Measurements from ENCODE around the gene ADPRHL1.

Gene ADPRHL1

DNA sequence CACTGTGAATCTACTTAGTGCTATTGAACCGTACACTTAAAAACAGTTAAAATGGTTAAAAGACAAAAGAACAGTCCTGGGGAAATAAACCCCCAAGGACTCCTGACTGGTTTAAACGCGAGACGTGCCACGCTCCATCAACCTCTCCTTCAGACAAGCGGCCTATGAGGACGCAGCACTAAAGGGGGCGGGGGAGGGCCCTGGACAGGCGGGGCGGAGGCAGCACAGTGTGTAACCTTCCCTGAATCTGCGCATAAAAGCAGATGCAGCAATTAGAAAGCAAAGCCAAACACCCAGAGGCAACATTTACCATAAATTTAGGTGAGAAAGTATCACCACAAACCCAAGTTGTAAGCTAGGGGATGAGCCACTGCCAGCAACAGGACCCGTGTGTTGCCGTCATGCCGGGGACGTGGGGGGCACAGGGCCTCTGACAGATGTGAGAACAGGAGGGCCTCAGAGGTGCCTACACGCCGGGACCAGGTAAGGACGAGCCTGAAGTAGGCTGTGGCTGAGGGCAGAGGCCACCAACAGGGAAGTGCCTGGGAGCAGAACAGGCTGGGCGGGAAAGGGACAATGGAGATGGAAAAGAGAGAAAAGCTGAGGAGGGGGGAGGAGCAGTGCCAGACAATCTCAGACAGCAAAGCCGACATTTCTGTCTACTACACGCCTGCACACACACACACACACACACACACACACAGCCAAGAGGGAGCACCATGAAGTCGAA, 15.3 kb upstream of the ADPRHL1 start:
- H3K4me1 Mint-ChIP-seq, result peaks cover 6% of the 10 kb centered on the region
- no peaks in the 10 kb centered on the region for H3K9me3 Mint-ChIP-seq
- no peak overlapping the region for H3K4me3 Mint-ChIP-seq
- ATAC-seq (no peak), DNase-seq (no peak)
- no peaks in the 10 kb centered on the region for H3K27me3 Mint-ChIP-seq
- peak overlapping the region; percentile 62 to 74 for H3K27ac Mint-ChIP-seq

DNA sequence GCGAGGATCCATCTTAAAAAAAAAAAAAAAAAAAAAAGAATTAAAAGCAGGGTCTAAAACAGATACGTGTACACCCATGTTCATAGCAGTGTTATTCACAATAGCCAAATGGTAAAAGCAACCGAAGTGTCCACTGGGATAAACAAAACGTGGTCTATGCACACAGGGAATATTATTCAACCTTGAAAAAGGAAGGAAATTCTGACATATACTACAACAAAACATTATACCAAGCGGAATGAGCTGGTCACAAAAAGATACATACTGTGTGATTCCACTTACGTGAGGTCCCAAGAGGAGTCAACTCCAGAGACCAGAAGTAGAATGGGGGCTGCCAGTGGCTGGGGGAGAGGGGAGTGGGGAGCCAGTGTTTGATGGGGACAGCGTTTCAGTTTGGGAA, 14.7 kb upstream of the ADPRHL1 start:
- no peak for DNase-seq
- H3K27ac Mint-ChIP-seq, result no peak overlapping the region
- no peak overlapping the region for H3K4me3 Mint-ChIP-seq
- H3K4me1 Mint-ChIP-seq, result peaks cover 6% of the 10 kb centered on the region
- no peak for ATAC-seq
- H3K27me3 Mint-ChIP-seq, result no peaks in the 10 kb centered on the region
- H3K9me3 Mint-ChIP-seq, result no peaks in the 10 kb centered on the region

DNA sequence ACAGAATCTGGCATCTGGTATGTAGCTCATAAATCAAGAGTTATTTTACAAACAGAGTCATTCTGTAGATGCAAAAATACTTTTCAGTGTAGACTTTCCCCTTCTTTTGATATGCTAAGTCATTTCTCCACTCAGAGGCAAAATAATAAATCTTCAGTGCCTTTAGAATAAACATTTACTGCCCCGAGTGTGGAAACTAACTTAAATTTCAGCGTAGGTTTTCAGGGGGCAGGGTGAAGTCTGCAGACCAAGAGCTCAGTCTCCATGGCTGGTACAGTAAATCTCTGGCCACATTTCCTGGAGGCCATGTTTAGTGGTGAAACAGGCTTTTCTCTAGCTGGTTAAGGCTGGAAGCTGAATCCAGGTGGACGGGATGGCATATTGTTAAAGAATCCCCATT, 13.1 kb upstream of the ADPRHL1 start:
- H3K27ac Mint-ChIP-seq, result no peak overlapping the region

DNA sequence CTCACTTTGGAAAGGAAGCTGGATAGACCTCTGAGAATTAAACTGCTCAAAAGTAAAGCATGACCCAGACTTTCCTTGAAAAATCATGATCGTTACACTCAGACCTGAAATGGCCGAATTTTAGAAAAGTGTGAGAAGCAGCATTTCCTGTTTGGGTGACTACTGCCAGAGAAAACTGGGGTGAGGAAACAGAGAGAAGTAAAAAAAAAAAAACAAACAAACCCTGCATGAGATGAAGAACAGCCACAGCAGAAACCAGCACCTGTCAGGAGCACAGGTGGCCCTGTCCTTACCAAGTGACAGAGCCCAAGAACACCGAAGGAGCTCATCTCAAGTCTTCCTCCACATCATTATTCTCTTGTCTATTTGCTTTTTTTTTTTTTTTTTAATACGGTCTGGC, 12.0 kb upstream of the ADPRHL1 start:
- Mint-ChIP-seq H3K4me3 (no peak overlapping the region), H3K27me3 (no peaks in the 10 kb centered on the region), H3K27ac (no peak overlapping the region), H3K4me1 (peaks cover 1% of the 10 kb centered on the region), H3K9me3 (no peaks in the 10 kb centered on the region)
- no peak for DNase-seq
- ATAC-seq, result no peak

More for the DNA sequence above, 13.1 kb upstream of the ADPRHL1 start:
- no peak overlapping the region for H3K4me3 Mint-ChIP-seq
- ATAC-seq, result no peak
- DNase-seq, result no peak
- H3K9me3 Mint-ChIP-seq, result no peaks in the 10 kb centered on the region
- H3K27me3 Mint-ChIP-seq, result no peaks in the 10 kb centered on the region
- H3K4me1 Mint-ChIP-seq, result peaks cover 6% of the 10 kb centered on the region

DNA sequence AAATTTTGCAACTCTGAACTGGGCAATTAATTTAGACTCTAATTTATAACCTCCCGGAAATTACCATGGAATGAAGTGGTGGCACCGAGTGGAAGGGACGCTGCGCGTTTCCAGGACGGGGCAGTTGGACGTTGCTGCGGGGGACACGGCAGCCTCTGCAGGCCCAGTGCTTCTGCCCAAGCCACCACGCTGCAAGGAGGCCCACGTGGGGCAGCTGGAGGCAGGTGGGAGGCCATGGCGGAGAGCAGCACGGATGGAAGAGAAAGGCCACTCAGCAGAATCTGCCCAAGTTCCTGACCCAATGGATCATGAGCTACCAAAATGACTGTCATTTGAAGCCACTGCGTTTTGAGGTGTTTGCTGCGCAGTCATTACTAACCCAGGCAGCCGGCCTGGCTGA, 11.2 kb upstream of the ADPRHL1 start:
- no peak for ATAC-seq
- Mint-ChIP-seq H3K9me3 (no peaks in the 10 kb centered on the region), H3K4me1 (no peaks in the 10 kb centered on the region), H3K4me3 (no peak overlapping the region), H3K27ac (peak overlapping the region in 1 of 2 donors; percentile 54), H3K27me3 (no peaks in the 10 kb centered on the region)
- no peak for DNase-seq

DNA sequence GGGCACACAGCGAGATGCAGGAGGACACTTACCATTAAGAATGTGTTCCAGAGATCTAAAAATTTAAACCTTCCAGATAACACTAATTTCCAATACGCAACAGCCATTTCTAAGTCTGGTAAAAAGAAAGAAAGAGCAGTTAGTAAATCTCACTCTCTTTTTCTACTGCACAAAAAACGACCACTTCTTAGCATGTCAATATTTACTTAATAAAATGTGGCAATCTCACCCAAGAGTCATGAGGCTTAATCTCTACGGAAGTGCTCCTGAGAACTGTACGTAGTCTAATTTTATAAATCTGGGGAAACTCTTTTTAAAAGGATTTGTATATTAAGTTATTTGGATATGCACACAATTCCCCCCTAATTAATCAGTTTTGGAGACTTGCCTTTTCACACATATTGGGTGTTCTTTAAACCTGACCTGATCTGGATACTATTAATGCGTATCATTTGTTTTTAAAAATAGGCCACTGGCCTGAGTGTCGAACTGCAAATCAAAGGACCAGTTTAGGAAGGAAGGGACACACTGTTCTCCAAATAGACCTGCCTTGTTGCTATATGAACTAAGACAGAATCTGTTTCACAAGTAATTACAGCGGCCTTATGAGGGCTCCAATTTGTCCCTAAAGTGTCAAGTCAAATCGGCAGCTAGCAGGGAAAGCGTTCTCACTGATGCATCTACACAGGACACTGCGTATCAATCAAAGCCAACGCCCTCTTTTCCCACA, 7.9 kb upstream of the ADPRHL1 start:
- H3K9me3 Mint-ChIP-seq, result no peaks in the 10 kb centered on the region
- no peaks in the 10 kb centered on the region for H3K4me1 Mint-ChIP-seq
- no peaks in the 10 kb centered on the region for H3K27me3 Mint-ChIP-seq
- no peak overlapping the region for H3K4me3 Mint-ChIP-seq
- ATAC-seq (no peak), DNase-seq (no peak)
- no peak overlapping the region for H3K27ac Mint-ChIP-seq

DNA sequence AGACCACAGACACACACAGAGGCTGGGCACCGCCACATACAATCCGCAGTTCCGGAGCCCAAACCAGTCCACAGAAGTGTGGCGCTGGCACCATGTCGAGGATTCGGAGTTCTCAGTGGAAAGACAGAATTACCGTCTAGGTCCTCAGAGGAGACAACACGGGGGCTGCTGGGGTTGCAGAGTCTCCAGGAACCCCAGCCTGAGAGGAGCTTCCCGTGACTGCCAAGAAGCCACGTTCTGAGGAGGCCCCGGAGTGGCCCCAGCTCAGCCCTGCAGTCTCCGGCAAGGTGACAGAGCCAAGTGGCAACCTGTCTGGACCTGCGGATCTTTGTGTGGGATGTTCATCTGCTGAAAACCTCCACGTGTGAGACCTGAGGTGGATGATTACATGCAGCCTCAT, 7.3 kb upstream of the ADPRHL1 start:
- DNase-seq, result no peak
- Mint-ChIP-seq H3K4me3 (no peak overlapping the region), H3K9me3 (no peaks in the 10 kb centered on the region), H3K4me1 (no peaks in the 10 kb centered on the region), H3K27me3 (no peaks in the 10 kb centered on the region), H3K27ac (no peak overlapping the region)
- no peak for ATAC-seq

DNA sequence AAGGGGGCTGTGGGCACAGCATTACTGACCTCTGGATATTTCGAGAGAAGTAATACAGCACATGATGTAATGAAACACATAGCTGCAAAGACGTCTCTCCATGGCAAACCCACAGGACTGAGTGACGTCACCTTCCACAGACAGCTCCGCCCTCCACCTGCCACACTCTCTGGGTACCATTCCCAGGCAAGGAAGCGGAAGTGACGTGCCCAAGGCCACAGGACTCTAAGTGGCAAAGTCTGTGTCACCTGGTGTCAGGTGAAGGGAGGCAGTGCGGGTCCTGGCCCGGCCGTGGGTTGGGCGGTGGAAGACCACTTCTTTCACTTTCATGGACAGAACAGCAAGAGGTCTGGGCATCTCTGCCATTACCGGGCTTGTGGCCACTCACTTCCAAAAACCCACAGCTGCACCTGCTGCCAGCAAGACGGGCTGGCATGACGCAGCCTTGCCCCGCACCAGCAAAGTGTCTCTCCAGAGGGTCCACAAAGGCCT, 6.8 kb upstream of the ADPRHL1 start:
- ATAC-seq, result no peak
- Mint-ChIP-seq H3K4me3 (no peak overlapping the region), H3K27ac (no peak overlapping the region)

DNA sequence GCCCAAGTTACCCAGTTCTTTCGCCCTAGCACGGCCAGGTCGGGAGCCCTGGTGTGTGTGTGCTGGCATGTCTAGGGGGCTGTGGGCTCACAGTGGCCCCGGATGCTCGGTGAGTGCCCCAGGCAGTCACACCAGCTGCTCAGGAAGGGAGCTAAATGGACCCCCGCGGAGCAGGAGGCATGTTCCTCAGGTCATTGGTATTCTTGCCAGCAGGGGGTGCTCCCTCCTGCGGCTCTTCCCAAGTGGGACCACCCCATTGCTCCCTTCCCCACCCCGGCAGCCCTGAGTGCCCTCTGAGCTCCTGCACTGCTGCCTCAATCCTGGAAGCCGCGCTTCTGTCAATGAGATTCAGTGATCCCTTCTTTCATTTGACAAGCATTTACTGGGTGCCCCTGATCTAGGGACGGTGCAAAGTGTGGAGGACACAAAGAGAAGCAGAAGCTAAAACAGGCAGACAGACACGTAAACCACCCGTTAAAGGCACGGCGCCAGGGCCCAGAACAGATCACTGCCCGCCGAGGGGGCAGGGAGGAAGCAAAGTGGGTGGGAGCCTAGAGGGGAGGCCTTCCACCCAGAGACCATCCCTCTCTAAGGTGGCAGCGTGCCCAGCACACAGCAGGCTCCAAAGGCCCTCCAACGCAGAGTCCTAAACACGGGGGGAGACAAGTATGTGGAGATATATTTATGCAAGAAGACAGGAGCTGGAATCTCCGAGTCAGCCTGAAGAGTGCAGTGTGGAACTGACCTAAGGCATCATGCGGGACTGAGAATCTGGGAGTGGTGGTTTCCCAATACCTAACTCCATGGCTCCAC, 5.2 kb upstream of the ADPRHL1 start:
- Mint-ChIP-seq H3K27me3 (no peaks in the 10 kb centered on the region), H3K9me3 (no peaks in the 10 kb centered on the region), H3K27ac (peak overlapping the region in 1 of 2 donors; percentile 43), H3K4me1 (no peaks in the 10 kb centered on the region), H3K4me3 (no peak overlapping the region)
- ATAC-seq (no peak), DNase-seq (no peak)

More for the DNA sequence above, 6.8 kb upstream of the ADPRHL1 start:
- no peaks in the 10 kb centered on the region for H3K27me3 Mint-ChIP-seq
- H3K9me3 Mint-ChIP-seq, result no peaks in the 10 kb centered on the region
- no peaks in the 10 kb centered on the region for H3K4me1 Mint-ChIP-seq
- DNase-seq, result no peak

DNA sequence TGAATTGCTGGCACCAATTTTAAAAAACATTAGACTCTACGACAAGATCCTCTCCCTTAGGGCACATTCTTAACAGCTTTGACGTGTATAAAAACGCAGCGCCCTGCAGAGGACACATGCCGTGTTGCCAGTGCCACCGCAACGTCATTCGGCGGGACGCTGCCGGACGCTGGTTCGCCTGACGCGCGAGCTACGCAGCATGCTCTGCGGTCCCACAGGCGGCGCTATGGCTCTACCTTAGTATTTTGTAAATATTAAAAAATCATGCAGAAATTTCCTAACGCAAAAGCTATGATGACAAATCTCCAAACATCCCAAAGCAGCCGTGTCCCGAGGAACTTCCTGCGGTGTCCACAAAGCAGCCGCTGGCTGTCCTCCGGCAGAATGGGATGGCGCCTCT, 4.2 kb upstream of the ADPRHL1 start:
- H3K27ac Mint-ChIP-seq, result no peak overlapping the region
- DNase-seq (no peak), ATAC-seq (no peak)
- no peak overlapping the region for H3K4me3 Mint-ChIP-seq
- H3K4me1 Mint-ChIP-seq, result no peaks in the 10 kb centered on the region
- H3K27me3 Mint-ChIP-seq, result no peaks in the 10 kb centered on the region
- H3K9me3 Mint-ChIP-seq, result no peaks in the 10 kb centered on the region

DNA sequence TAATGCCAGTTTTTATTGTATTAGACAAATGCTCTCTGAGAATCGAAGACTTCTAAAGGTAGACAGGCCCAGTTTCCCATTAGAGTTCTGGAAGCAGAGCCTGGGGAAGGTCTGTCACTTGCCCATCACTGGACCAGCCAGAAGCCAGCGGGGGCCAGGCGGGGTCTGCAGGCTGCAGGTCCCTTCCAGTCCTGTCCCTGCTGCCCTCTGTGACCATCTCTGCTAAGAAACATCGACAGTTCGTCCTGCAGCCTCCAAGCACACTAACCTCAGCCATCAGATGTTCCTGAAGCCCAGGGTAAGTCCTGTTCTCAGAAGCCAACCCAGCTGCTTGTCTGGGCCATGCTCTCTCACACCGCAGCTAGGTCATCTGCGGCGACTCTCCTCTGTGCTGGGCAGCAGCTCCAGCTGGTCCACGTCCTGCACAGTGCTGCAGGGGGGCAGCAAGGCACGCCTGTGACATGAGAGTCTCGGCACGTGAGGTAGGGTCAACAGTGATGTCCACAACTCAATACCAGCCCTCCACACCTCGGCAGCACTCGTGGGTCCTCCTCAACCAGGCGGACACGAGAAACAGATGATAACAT, 2.9 kb upstream of the ADPRHL1 start:
- Mint-ChIP-seq H3K4me3 (no peak overlapping the region), H3K9me3 (no peaks in the 10 kb centered on the region), H3K4me1 (no peaks in the 10 kb centered on the region), H3K27ac (no peak overlapping the region), H3K27me3 (no peaks in the 10 kb centered on the region)
- no peak for DNase-seq
- no peak for ATAC-seq

DNA sequence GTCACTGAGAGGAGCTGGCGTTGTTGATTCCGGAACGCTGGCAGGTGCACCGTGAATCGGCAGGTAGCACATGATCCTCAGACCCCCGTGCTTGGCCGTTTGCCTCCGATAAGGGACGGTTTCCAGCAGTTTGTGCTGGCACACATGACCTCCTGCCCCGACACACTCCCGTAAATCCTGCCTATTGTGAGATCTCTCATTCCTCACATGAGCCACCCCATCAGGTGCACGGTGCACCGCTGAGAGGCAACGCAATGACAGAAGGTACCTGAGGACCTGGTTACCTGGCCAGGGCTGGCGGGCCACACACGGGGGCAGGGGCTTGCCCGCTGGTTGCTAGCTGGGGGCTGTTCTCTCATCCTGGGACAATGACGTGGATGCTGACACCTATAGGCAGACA, 2.1 kb upstream of the ADPRHL1 start:
- no peak for ATAC-seq
- Mint-ChIP-seq H3K4me3 (no peak overlapping the region), H3K27ac (no peak overlapping the region), H3K9me3 (no peaks in the 10 kb centered on the region), H3K4me1 (no peaks in the 10 kb centered on the region), H3K27me3 (no peaks in the 10 kb centered on the region)
- no peak for DNase-seq

DNA sequence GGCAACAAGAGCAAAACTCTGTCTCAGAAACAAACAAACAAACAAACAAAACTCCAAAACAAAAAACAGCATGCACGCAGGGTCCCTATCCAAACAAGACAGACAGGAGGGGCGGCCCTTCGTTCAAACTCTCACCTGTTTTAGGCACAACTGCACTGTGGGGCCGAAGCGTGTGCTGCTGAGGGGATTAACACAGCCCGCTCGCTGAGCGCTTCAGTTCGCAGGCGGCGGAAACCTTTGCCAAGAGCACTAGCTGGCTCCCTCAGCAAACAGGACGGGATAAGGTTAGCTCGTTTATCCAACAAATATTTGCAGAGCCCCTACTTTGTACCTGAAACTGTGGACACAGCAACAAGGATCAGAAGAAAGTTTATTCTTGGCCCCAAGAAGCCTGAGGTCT, 1.6 kb upstream of the ADPRHL1 start:
- no peaks in the 10 kb centered on the region for H3K9me3 Mint-ChIP-seq
- H3K4me1 Mint-ChIP-seq, result no peaks in the 10 kb centered on the region
- ATAC-seq (no peak), DNase-seq (no peak)
- no peaks in the 10 kb centered on the region for H3K27me3 Mint-ChIP-seq
- no peak overlapping the region for H3K27ac Mint-ChIP-seq
- no peak overlapping the region for H3K4me3 Mint-ChIP-seq

DNA sequence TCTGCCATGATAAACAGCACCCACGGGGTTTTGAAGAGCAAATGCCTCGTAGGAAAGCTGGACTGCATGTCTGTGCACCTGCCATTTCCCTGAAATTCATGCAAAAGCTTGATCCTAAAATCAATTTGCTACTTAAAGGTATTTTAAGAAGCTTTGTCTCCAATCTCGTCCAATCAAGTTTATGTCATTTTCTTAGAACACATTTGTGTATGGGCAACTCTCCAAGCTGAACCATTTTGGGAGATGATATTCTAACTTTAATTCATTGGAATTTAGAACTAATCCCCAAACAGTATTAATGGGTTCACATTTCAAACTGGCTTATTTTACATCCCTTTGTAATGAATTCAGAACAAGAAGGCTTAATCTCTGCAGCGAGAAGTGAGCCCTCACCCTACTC, 822 bp downstream of the ADPRHL1 start:
- Mint-ChIP-seq H3K4me1 (no peaks in the 10 kb centered on the region), H3K27me3 (no peaks in the 10 kb centered on the region), H3K9me3 (no peaks in the 10 kb centered on the region), H3K4me3 (no peak overlapping the region), H3K27ac (peak overlapping the region in 1 of 2 donors; percentile 22)
- DNase-seq, result no peak
- ATAC-seq, result no peak

DNA sequence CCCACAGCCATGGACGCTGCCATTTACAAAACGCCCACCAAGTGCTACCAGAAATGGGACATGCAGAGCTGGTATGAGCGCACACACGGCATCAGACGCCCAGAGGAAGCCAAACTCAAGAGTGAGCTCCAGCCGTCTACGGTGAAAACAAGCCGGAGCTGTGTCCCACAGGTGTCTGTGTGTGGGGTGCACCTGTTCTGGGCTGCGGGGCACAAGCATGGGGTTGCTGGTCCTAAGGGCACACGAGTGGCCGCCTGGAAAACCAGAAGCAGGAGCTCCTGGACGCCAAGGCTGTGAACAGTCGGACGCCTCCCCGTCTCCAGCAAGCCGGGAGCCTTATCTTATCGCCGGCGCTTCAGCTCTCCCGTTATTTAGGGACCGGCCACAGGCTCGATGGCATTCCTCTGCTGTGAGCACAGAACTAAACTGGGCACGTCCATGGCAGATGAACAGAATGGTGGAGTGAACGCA, 1.3 kb downstream of the ADPRHL1 start:
- no peak overlapping the region for H3K27ac Mint-ChIP-seq
- no peaks in the 10 kb centered on the region for H3K9me3 Mint-ChIP-seq
- no peaks in the 10 kb centered on the region for H3K4me1 Mint-ChIP-seq
- no peak for ATAC-seq
- no peak overlapping the region for H3K4me3 Mint-ChIP-seq
- no peak for DNase-seq
- no peaks in the 10 kb centered on the region for H3K27me3 Mint-ChIP-seq

All from stimulated activated naive CD8-positive, alpha-beta T cell treated with anti-CD3 and anti-CD28 coated beads, Interleukin-15, amount 100 ng/mL, for 72 hours (primary cell).